IPS-18a (cell line): Measurements from ENCODE around the gene TDP1.
"Not testable (repeated sequence)": the region's sequence is repeated elsewhere in the genome, so short reads cannot be mapped to it uniquely, and the experiment has no call there.

ENCODE experiments used
- H3K27ac ChIP-seq: one replicate; pipeline ENCODE4 v1.5.1; 2013; ENCODE audit warnings: low read length
- H3K27me3 ChIP-seq: one replicate; pipeline ENCODE4 v1.6.1; 2013; ENCODE audit warnings: mild to moderate bottlenecking, low read length; ENCODE audit not compliant: control insufficient read depth, insufficient read depth
- H3K36me3 ChIP-seq: one replicate; pipeline ENCODE4 v1.6.1; 2013; ENCODE audit warnings: low read depth, low read length; ENCODE audit not compliant: control insufficient read depth
- H3K4me1 ChIP-seq: one replicate; pipeline ENCODE4 v1.6.1; 2013; ENCODE audit warnings: low read depth, low read length; ENCODE audit not compliant: control insufficient read depth
- H3K4me3 ChIP-seq: one replicate; pipeline ENCODE4 v1.5.1; 2013; ENCODE audit warnings: low read length
- H3K9ac ChIP-seq: one replicate; pipeline ENCODE4 v1.6.1; 2013; ENCODE audit warnings: mild to moderate bottlenecking, low read length, moderate library complexity
- H3K9me3 ChIP-seq: one replicate; pipeline ENCODE4 v1.6.1; 2013; ENCODE audit warnings: low read depth, low read length; ENCODE audit not compliant: control insufficient read depth

The TDP1 gene

DNA sequence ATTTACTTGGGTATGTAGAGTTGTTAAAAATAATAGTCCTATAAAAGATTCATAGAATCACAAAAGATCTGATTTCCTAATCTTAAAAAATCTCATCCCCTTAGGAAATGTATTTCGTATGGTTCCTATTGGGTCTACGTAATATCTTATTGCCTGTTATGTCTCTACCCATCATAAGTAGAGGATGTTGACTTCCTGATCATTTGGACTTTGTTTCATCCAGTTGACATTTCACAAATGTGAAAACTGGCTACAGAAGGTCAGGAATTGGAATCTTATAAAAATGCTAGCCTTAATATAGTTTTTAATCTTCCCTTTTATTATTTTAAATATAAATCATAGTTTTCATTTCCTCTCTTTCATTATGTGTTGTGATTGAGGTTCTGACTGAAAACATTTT is 45.2 kb downstream of the TDP1 start:
- Histone ChIP-seq H3K4me1 (no peaks in the 10 kb centered on the region), H3K36me3 (peaks cover 24% of the 10 kb centered on the region), H3K9ac (no peak overlapping the region)

DNA sequence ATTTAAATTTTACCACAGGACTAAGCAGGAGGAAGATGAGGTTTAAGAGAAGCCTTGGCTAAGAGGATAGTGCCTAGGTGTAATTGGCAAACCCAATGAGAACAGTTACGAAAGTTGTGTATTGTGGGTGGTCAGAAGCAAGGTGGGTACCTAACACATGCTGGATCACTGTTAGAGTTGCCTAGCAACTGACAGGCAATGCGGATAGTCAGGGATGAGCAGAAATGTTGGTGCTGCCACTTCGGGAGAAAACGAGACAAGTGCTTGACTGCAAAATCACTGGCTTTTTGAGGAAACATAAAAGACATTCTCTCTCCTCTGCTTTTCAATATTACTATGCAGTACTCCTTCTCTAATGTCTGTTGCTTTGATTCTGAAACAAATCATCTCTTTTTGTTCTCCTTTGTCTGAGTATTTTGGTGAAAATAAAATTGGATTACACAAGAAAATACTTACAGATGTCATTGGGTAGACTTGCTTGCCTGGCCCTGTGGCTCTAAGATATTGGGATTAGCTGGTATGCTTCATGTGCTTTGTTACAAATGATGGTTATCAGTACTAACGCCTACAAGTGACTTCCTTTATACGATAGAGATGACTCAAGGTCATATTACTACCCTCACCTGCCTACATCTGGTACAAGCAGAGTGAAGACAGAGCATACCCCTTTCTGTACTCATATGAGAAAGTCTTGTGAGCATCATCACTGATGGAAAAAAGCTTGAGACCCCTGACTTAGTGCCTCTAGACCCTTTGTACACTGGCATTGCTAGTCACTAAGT is 48.0 kb downstream of the TDP1 start:
- H3K9me3 ChIP-seq = no peaks in the 10 kb centered on the region
- H3K36me3 ChIP-seq = peaks cover 10% of the 10 kb centered on the region

More for the DNA sequence above, 45.2 kb downstream of the TDP1 start:
- no peaks in the 10 kb centered on the region for H3K27me3 ChIP-seq
- no peak overlapping the region for H3K27ac ChIP-seq
- no peak overlapping the region for H3K4me3 ChIP-seq
- H3K9me3 ChIP-seq = no peaks in the 10 kb centered on the region

DNA sequence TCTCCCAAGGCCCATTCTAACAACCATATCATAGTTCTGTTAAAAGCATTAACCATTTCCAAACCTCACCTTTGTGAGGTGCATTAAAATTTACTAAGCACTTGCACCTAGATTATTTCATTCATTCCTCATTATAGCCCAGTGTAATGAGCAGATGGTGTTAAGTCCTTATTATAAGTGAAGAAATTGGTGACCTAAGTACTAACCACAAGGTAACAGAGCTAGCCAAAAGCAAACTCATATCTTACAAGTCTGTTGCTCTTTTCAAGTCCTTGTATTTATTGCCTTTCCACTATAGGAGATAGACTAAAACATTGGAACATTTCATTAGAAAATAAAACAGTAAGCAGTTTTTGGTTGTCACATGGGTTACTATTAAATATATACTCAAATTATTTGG is 49.7 kb downstream of the TDP1 start:
- H3K36me3 ChIP-seq = peaks cover 20% of the 10 kb centered on the region
- no peak overlapping the region for H3K27ac ChIP-seq
- H3K9ac ChIP-seq = no peak overlapping the region
- no peak overlapping the region for H3K4me3 ChIP-seq
- H3K9me3 ChIP-seq = no peaks in the 10 kb centered on the region
- H3K27me3 ChIP-seq = no peaks in the 10 kb centered on the region
- H3K4me1 ChIP-seq = no peaks in the 10 kb centered on the region

More for the DNA sequence above, 48.0 kb downstream of the TDP1 start:
- no peaks in the 10 kb centered on the region for H3K4me1 ChIP-seq
- no peak overlapping the region for H3K4me3 ChIP-seq
- no peak overlapping the region for H3K9ac ChIP-seq
- H3K27ac ChIP-seq = no peak overlapping the region
- H3K27me3 ChIP-seq = no peaks in the 10 kb centered on the region

- no peak overlapping the region for H3K27ac ChIP-seq
- no peak overlapping the region for H3K9ac ChIP-seq
- H3K9me3 ChIP-seq = no peaks in the 10 kb centered on the region
- H3K4me3 ChIP-seq = no peak overlapping the region
- no peaks in the 10 kb centered on the region for H3K4me1 ChIP-seq
- peaks cover 20% of the 10 kb centered on the region for H3K36me3 ChIP-seq
- no peaks in the 10 kb centered on the region for H3K27me3 ChIP-seq
These were observed 50.3 kb downstream of the TDP1 start for GRCh38 chr14:90005939-90006530.

GRCh38 chr14:90017371-90017770 is 61.6 kb downstream of the TDP1 start:
- peaks cover 15% of the 10 kb centered on the region for H3K36me3 ChIP-seq
- no peaks in the 10 kb centered on the region for H3K4me1 ChIP-seq
- no peak overlapping the region for H3K9ac ChIP-seq
- no peaks in the 10 kb centered on the region for H3K9me3 ChIP-seq
- H3K27ac ChIP-seq = no peak overlapping the region
- H3K4me3 ChIP-seq = no peak overlapping the region
- H3K27me3 ChIP-seq = no peaks in the 10 kb centered on the region

GRCh38 chr14:90019824-90020523 is 64.2 kb downstream of the TDP1 start:
- H3K9me3 ChIP-seq = no peaks in the 10 kb centered on the region
- H3K4me1 ChIP-seq = no peaks in the 10 kb centered on the region
- no peak overlapping the region for H3K9ac ChIP-seq
- no peaks in the 10 kb centered on the region for H3K27me3 ChIP-seq
- peaks cover 28% of the 10 kb centered on the region for H3K36me3 ChIP-seq
- no peak overlapping the region for H3K4me3 ChIP-seq
- H3K27ac ChIP-seq = no peak overlapping the region

DNA sequence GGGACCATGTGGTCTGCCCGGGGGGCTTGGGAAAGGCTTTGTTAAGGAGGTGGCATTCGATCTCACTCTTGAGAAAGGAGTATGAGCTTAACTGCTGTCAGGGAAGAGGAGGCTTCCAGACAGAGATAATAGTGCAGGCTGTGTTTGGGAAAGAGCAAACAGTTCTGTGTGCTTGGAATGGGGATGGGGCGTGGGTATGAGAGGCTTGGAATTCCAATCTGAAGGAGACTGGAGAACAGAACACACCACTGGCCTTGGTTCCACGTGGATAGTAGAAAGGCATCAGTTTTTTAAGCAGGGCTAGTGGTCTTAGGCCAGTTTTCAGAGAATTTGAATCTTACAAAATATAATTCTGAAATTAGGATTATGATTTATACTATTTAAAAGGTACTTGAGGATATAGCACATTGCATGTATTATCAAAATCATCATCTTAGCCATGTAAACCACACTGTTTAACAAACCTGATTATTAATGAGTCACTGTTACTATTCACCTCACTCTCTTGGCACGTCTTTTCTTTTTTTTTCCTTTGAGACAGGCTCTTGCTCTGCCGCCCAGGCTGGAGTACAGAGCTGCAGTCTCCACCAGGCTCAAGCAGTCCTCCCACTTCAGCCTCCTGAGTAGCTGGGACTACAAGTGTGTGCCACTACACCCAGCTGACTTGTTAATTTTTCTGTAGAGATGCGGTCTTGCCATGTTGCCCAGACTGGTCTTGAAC is 67.6 kb downstream of the TDP1 start:
- Histone ChIP-seq H3K36me3 (peaks cover 28% of the 10 kb centered on the region), H3K27ac (no peak overlapping the region), H3K9ac (no peak overlapping the region)

DNA sequence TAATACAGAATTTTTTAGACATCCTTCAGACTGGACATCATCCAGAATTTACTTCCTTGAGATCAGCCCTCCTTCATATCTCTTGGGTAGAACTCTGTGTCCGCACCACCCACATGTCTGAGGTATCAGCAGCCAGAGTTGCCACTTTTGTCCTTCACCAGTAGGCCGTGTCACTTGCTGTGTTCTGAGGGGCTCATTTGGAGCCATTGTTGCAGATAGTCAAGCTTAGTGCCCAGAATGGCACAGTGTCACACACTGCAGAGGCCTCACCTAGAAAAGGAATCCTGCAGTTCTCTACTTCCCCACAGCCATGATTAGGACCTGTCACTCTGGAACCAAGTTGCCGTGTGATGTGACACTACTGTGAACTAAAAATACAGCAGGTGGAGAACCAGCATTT is 69.2 kb downstream of the TDP1 start:
- Histone ChIP-seq H3K36me3 (peaks cover 21% of the 10 kb centered on the region), H3K27ac (no peak overlapping the region), H3K4me3 (no peak overlapping the region)

More for the DNA sequence above, 67.6 kb downstream of the TDP1 start:
- Histone ChIP-seq H3K9me3 (no peaks in the 10 kb centered on the region), H3K4me3 (no peak overlapping the region), H3K27me3 (no peaks in the 10 kb centered on the region), H3K4me1 (no peaks in the 10 kb centered on the region)

GRCh38 chr14:90026608-90027007 is 70.9 kb downstream of the TDP1 start:
- not testable (repeated sequence) for H3K27ac ChIP-seq, H3K4me3 ChIP-seq, H3K9ac ChIP-seq, H3K27me3 ChIP-seq, H3K9me3 ChIP-seq, H3K4me1 ChIP-seq
- H3K36me3 ChIP-seq = peaks cover 20% of the 10 kb centered on the region

More for the DNA sequence above, 69.2 kb downstream of the TDP1 start:
- Histone ChIP-seq H3K4me1 (no peaks in the 10 kb centered on the region), H3K9me3 (no peaks in the 10 kb centered on the region), H3K9ac (no peak overlapping the region), H3K27me3 (no peaks in the 10 kb centered on the region)

GRCh38 chr14:90027842-90028241 is 72.1 kb downstream of the TDP1 start:
- H3K4me3 ChIP-seq = no peak overlapping the region
- peaks cover 9% of the 10 kb centered on the region for H3K36me3 ChIP-seq
- H3K27me3 ChIP-seq = no peaks in the 10 kb centered on the region
- no peaks in the 10 kb centered on the region for H3K4me1 ChIP-seq
- H3K9me3 ChIP-seq = no peaks in the 10 kb centered on the region
- no peak overlapping the region for H3K27ac ChIP-seq
- H3K9ac ChIP-seq = no peak overlapping the region

DNA sequence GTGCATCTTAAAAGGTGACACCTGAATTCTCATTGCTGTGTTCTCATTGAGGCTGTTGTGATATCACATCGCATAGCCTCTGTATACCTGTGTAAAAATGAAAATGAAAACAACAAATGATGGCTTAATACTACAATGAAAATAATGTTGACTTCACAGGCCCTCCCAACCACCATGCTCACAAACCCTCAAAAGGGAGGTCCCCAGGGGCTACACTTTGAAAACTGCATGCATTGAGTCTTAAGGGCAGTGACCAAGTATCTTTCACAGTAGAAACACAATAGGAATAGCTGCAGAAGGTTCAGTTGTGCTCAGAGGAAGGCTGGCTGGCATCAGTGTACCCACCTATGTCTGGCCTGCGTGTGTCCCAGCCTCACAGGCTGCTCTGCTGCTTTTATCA is 78.4 kb downstream of the TDP1 start:
- peaks cover 21% of the 10 kb centered on the region for H3K36me3 ChIP-seq
- H3K4me3 ChIP-seq = no peak overlapping the region
- H3K4me1 ChIP-seq = no peaks in the 10 kb centered on the region
- H3K27ac ChIP-seq = no peak overlapping the region
- no peaks in the 10 kb centered on the region for H3K27me3 ChIP-seq
- no peaks in the 10 kb centered on the region for H3K9me3 ChIP-seq
- H3K9ac ChIP-seq = no peak overlapping the region
